Embryonic facial prominence (tissue), 1 donor: ENCODE measurements around the gene MBP.

Source experiments
- DNase-seq: peaks from one replicate; pipeline ENCODE4 v3.0.0-alpha.2; 2016; ENCODE audit errors: extremely low spot score

Gene MBP

GRCh38 chr18:77082316-77082955 lies 50.1 kb downstream of the MBP start:
- DNase-seq: no peak

GRCh38 chr18:77081390-77081778 lies 51.2 kb downstream of the MBP start:
- DNase-seq: no peak

- DNase-seq: no peak
Measured at GRCh38 chr18:77079954-77080682, 52.5 kb downstream of the MBP start.

- no peak for DNase-seq
Measured at GRCh38 chr18:77079088-77079487, 53.5 kb downstream of the MBP start.

- DNase-seq: no peak
Measured at GRCh38 chr18:77078690-77079070, 53.9 kb downstream of the MBP start.

- no peak for DNase-seq
Measured at GRCh38 chr18:77077941-77078689, 54.5 kb downstream of the MBP start.

- no peak for DNase-seq
Measured at GRCh38 chr18:77077401-77077800, 55.2 kb downstream of the MBP start.

- DNase-seq: no peak
Measured at GRCh38 chr18:77076111-77076510, 56.5 kb downstream of the MBP start.

- no peak for DNase-seq
Measured at GRCh38 chr18:77074431-77074830, 58.2 kb downstream of the MBP start.

- no peak for DNase-seq
Measured at GRCh38 chr18:77073336-77074093, 59.1 kb downstream of the MBP start.

GRCh38 chr18:77072566-77072965 lies 60.0 kb downstream of the MBP start:
- DNase-seq: no peak

- DNase-seq: no peak
Measured at GRCh38 chr18:77071711-77072292, 60.8 kb downstream of the MBP start.

- no peak for DNase-seq
Measured at GRCh38 chr18:77071061-77071460, 61.5 kb downstream of the MBP start.

GRCh38 chr18:77070627-77071026 lies 62.0 kb downstream of the MBP start:
- no peak for DNase-seq

GRCh38 chr18:77069931-77070330 lies 62.7 kb downstream of the MBP start:
- no peak for DNase-seq

- DNase-seq: no peak
Measured at GRCh38 chr18:77069482-77069881, 63.1 kb downstream of the MBP start.

GRCh38 chr18:77068321-77069312 lies 64.0 kb downstream of the MBP start:
- DNase-seq: no peak

GRCh38 chr18:77067291-77068061 lies 65.1 kb downstream of the MBP start:
- no peak for DNase-seq

GRCh38 chr18:77066689-77067088 lies 65.9 kb downstream of the MBP start:
- no peak for DNase-seq

- DNase-seq: no peak
Measured at GRCh38 chr18:77066101-77066500, 66.5 kb downstream of the MBP start.
